ENCODE results near the gene DCTN5.

Gene DCTN5

DNA sequence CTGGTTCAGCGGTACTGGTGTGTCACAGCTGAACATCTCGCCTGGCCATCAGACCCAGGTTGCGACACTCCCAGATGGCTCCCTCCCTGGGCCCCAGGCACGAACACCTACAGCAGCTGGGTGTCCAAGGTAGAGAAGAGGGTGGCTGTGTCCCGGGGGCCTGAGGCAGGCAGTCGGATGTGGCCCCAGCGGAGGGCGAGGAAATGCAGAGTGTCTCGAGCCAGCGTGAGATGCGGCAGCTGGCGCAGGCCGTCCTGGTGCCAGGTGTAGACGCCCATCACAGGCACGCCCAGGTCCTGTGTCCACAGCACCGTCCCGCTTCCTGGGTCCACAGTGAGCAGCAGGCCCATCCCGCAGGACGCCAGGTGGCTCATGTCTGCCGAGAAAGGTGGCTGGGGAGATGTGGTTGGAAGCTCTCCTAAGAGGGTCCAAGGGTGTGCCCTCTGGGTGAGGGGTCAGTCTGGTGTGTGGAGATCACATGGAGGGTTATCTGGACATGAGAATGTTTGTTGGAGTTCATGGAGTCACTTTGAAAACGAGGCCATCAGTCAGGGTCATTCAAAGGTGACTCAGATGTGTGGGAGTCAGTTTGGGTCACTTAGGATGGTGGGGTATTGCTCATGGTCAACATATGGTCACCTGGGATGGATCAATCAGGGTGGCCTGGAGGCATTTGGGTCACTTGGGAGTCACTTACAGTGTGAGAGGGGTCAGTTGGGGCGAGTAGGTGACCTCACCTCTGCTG, 63.7 kb downstream of the DCTN5 start:
- TF ChIP-seq CTCF (conservative IDR thresholded peaks at IDR 0.05; ENCODE audit: low read depth, low read length), result no peak
- H3K4me2 ChIP-seq, result no peak overlapping the region
- H3K4me1 ChIP-seq (ENCODE audit: low read depth, poor library complexity, severe bottlenecking), result no peaks in the 10 kb centered on the region
- H3K4me3 ChIP-seq (IDR thresholded peaks at IDR 0.05; ENCODE audit: insufficient read depth, low read depth, low read length), result no peak overlapping the region
- no peak overlapping the region for H3K9ac ChIP-seq
- H3K27me3 ChIP-seq (ENCODE audit: insufficient read depth, low read depth), result no peaks in the 10 kb centered on the region
- H3K79me2 ChIP-seq (ENCODE audit: insufficient read depth, low read depth), result no peaks in the 10 kb centered on the region
- H2AFZ ChIP-seq (ENCODE audit: low read depth), result no peak overlapping the region
- no peaks in the 10 kb centered on the region for H4K20me1 ChIP-seq (ENCODE audit: insufficient read depth)
- H3K27ac ChIP-seq, result no peak overlapping the region
- H3K36me3 ChIP-seq (ENCODE audit: insufficient read depth), result no peaks in the 10 kb centered on the region

DNA sequence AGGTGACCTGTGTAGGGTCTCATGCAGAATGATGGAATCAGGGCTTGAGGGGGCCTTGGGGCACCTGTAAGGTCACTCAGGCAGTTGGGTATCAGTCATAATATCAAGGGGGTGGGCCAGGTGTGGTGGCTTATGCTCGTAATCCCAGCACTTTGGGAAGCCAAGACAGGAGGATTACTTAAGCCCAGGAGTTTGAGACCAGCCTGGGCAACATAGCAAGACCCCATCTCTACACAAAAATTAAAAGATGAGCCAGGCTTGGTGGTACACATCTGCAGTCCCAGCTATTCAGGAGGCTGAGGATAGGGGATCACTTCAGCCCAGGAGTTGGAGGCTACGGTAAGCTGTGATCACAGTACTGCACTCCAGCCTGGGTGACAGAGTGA, 64.2 kb downstream of the DCTN5 start:
- Histone ChIP-seq H4K20me1 (ENCODE audit: insufficient read depth) (no peaks in the 10 kb centered on the region), H3K27ac (no peak overlapping the region), H2AFZ (ENCODE audit: low read depth) (no peak overlapping the region), H3K27me3 (ENCODE audit: insufficient read depth, low read depth) (no peaks in the 10 kb centered on the region), H3K79me2 (ENCODE audit: insufficient read depth, low read depth) (no peaks in the 10 kb centered on the region), H3K36me3 (ENCODE audit: insufficient read depth) (no peaks in the 10 kb centered on the region), H3K4me2 (no peak overlapping the region), H3K9ac (no peak overlapping the region), H3K4me3 (IDR thresholded peaks at IDR 0.05; ENCODE audit: insufficient read depth, low read depth, low read length) (no peak overlapping the region), H3K4me1 (ENCODE audit: low read depth, poor library complexity, severe bottlenecking) (no peaks in the 10 kb centered on the region)
- TF ChIP-seq CTCF (conservative IDR thresholded peaks at IDR 0.05; ENCODE audit: low read depth, low read length), result no peak

- Histone ChIP-seq H3K9ac (no peak overlapping the region), H3K4me3 (IDR thresholded peaks at IDR 0.05; ENCODE audit: insufficient read depth, low read depth, low read length) (no peak overlapping the region), H3K4me2 (no peak overlapping the region), H3K4me1 (ENCODE audit: low read depth, poor library complexity, severe bottlenecking) (no peaks in the 10 kb centered on the region), H3K27ac (no peak overlapping the region), H2AFZ (ENCODE audit: low read depth) (no peak overlapping the region), H3K36me3 (ENCODE audit: insufficient read depth) (no peaks in the 10 kb centered on the region), H3K27me3 (ENCODE audit: insufficient read depth, low read depth) (no peaks in the 10 kb centered on the region), H3K79me2 (ENCODE audit: insufficient read depth, low read depth) (no peaks in the 10 kb centered on the region), H4K20me1 (ENCODE audit: insufficient read depth) (no peaks in the 10 kb centered on the region)
- no peak for TF ChIP-seq CTCF (conservative IDR thresholded peaks at IDR 0.05; ENCODE audit: low read depth, low read length)
These were observed 65.2 kb downstream of the DCTN5 start for GRCh38 chr16:23706439-23706838.

DNA sequence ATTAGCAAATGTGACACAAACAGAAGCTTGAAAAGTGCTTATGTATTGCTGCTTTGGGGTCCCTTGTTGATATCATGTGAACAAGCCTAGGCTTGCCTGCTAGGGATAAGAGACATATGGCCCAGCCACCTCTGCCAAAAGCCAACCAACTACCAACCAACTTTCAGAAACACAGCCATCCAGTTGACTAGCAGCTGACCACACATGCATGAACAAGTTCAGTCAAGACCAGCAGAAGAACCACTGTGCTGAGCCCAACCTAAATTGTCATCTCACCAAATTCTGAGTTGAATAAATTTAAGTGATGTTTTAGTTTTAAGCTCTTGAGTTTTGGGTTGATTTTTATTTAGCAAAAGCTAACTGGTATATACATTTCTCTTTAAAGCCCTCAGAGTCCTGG, 68.3 kb downstream of the DCTN5 start:
- H3K27ac ChIP-seq, result no peak overlapping the region
- H3K4me2 ChIP-seq, result no peak overlapping the region
- no peak for TF ChIP-seq CTCF (conservative IDR thresholded peaks at IDR 0.05; ENCODE audit: low read depth, low read length)
- H3K79me2 ChIP-seq (ENCODE audit: insufficient read depth, low read depth), result no peaks in the 10 kb centered on the region
- H3K4me1 ChIP-seq (ENCODE audit: low read depth, poor library complexity, severe bottlenecking), result no peaks in the 10 kb centered on the region
- no peak overlapping the region for H3K4me3 ChIP-seq (IDR thresholded peaks at IDR 0.05; ENCODE audit: insufficient read depth, low read depth, low read length)
- H2AFZ ChIP-seq (ENCODE audit: low read depth), result no peak overlapping the region
- H3K27me3 ChIP-seq (ENCODE audit: insufficient read depth, low read depth), result no peaks in the 10 kb centered on the region
- H3K36me3 ChIP-seq (ENCODE audit: insufficient read depth), result no peaks in the 10 kb centered on the region
- H4K20me1 ChIP-seq (ENCODE audit: insufficient read depth), result no peaks in the 10 kb centered on the region
- H3K9ac ChIP-seq, result no peak overlapping the region

Measured in KMS-11 (cell line).